H9 (cell line): ENCODE data around the gene CABLES2. TPM values are rescaled to one million over a fixed set of nuclear protein-coding genes. Genes with fewer than 3 reads are reported as not detected.

Experiments used
- DNase-seq: peaks from one replicate; pipeline ENCODE4 v3.0.0-alpha.2; 2017
- H2AFZ ChIP-seq: one replicate; pipeline ENCODE4 v1.6.1; 2013; ENCODE audit warnings: mild to moderate bottlenecking, low read length, control low read depth, moderate library complexity
- H2AK5ac ChIP-seq: 2 replicates; pipeline ENCODE4 v1.6.1; 2013; ENCODE audit warnings: low read length, control low read depth, mixed read lengths; ENCODE audit not compliant: insufficient read length
- H2BK120ac ChIP-seq: one replicate; pipeline ENCODE4 v1.6.1; 2013; ENCODE audit warnings: low read depth, mild to moderate bottlenecking, low read length, control low read depth, inconsistent platforms; ENCODE audit not compliant: poor library complexity, severe bottlenecking
- H2BK12ac ChIP-seq: 2 replicates; pipeline ENCODE4 v1.6.1; 2013; ENCODE audit warnings: low read length, control low read depth, mixed read lengths, low read depth; ENCODE audit not compliant: insufficient read length
- H2BK15ac ChIP-seq: 2 replicates; pipeline ENCODE4 v1.6.1; 2013; ENCODE audit warnings: low read depth, low read length, control low read depth
- H2BK20ac ChIP-seq: one replicate; pipeline ENCODE4 v1.6.1; 2013; ENCODE audit warnings: low read depth, mild to moderate bottlenecking, low read length, control low read depth, inconsistent platforms; ENCODE audit not compliant: poor library complexity, severe bottlenecking
- H2BK5ac ChIP-seq: 2 replicates; pipeline ENCODE4 v1.6.1; 2013; ENCODE audit warnings: low read length, control low read depth, mixed read lengths; ENCODE audit not compliant: insufficient read length
- H3K14ac ChIP-seq: 2 replicates; pipeline ENCODE4 v1.6.1; 2013; ENCODE audit warnings: low read length, control low read depth; ENCODE audit not compliant: insufficient read depth
- H3K18ac ChIP-seq: 2 replicates; pipeline ENCODE4 v1.6.1; 2013; ENCODE audit warnings: low read depth, mild to moderate bottlenecking, mixed read lengths, low read length, control low read depth; ENCODE audit not compliant: insufficient read length
- H3K23ac ChIP-seq: 2 replicates; pipeline ENCODE4 v1.6.1; 2013; ENCODE audit warnings: low read length, control low read depth, mixed read lengths, low read depth; ENCODE audit not compliant: insufficient read length
- H3K23me2 ChIP-seq: 2 replicates; pipeline ENCODE4 v1.6.1; 2013; ENCODE audit warnings: low read depth, mild to moderate bottlenecking, mixed read lengths, low read length, control low read depth; ENCODE audit not compliant: insufficient read length, poor library complexity, severe bottlenecking
- H3K27ac ChIP-seq: 2 replicates; pipeline ENCODE4 v1.5.1; 2013; ENCODE audit warnings: low read length, control low read depth, mixed read lengths, low read depth; ENCODE audit not compliant: insufficient read length
- H3K27me3 ChIP-seq: 2 replicates; pipeline ENCODE4 v1.6.1; 2013; ENCODE audit warnings: low read length, control low read depth, inconsistent platforms; ENCODE audit not compliant: insufficient read depth
- H3K4ac ChIP-seq: 2 replicates; pipeline ENCODE4 v1.6.1; 2013; ENCODE audit warnings: low read depth, mild to moderate bottlenecking, control low read depth, inconsistent platforms, low read length, moderate library complexity
- H3K4me1 ChIP-seq: 2 replicates; pipeline ENCODE4 v1.6.1; 2013; ENCODE audit warnings: low read length, control low read depth, inconsistent platforms; ENCODE audit not compliant: insufficient read depth
- H3K4me2 ChIP-seq: 2 replicates; pipeline ENCODE4 v1.6.1; 2013; ENCODE audit warnings: low read length, control low read depth, mixed read lengths; ENCODE audit not compliant: insufficient read length, insufficient read depth
- H3K56ac ChIP-seq: 2 replicates; pipeline ENCODE4 v1.6.1; 2013; ENCODE audit warnings: low read depth, mild to moderate bottlenecking, mixed read lengths, low read length, control low read depth; ENCODE audit not compliant: insufficient read length
- H3K79me1 ChIP-seq: 2 replicates; pipeline ENCODE4 v1.6.1; 2013; ENCODE audit warnings: low read depth, mild to moderate bottlenecking, moderate library complexity, low read length, control low read depth, inconsistent platforms; ENCODE audit not compliant: insufficient read depth, poor library complexity, severe bottlenecking
- H3K79me2 ChIP-seq: 2 replicates; pipeline ENCODE4 v1.6.1; 2013; ENCODE audit warnings: low read length, control low read depth, inconsistent platforms; ENCODE audit not compliant: insufficient read depth
- H3K9ac ChIP-seq: 2 replicates; pipeline ENCODE4 v1.6.1; 2013; ENCODE audit warnings: low read length, control low read depth, mixed read lengths; ENCODE audit not compliant: insufficient read length; ENCODE audit errors: extremely low read depth
- H3K9me3 ChIP-seq: one replicate; pipeline ENCODE4 v1.6.1; 2013; ENCODE audit warnings: low read depth, low read length, inconsistent platforms; ENCODE audit not compliant: control insufficient read depth
- H3T11ph ChIP-seq: one replicate; pipeline ENCODE4 v1.6.1; 2013; ENCODE audit warnings: mild to moderate bottlenecking, low read length, control low read depth, inconsistent platforms
- H4K20me1 ChIP-seq: one replicate; pipeline ENCODE4 v1.6.1; 2013; ENCODE audit not compliant: control insufficient read depth, insufficient read length, insufficient read depth
- H4K5ac ChIP-seq: 2 replicates; pipeline ENCODE4 v1.6.1; 2013; ENCODE audit warnings: low read depth, mild to moderate bottlenecking, mixed read lengths, low read length, control low read depth; ENCODE audit not compliant: insufficient read length
- H4K8ac ChIP-seq: replicated peaks from 2 replicates; pipeline ENCODE4 v1.6.1; 2013; ENCODE audit warnings: low read length, control low read depth, mixed read lengths, low read depth; ENCODE audit not compliant: insufficient read length
- H4K91ac ChIP-seq: 2 replicates; pipeline ENCODE4 v1.6.1; 2013; ENCODE audit warnings: low read depth, mild to moderate bottlenecking, moderate library complexity, mixed read lengths, low read length, control low read depth; ENCODE audit not compliant: insufficient read length
- H3K27ac Mint-ChIP-seq, 3 experiments: 2 replicates in 2 of 3; 3 replicates in 1 of 3; pipeline ENCODE4 v1.8.0; 2020 to 2021; ENCODE audit warnings: mixed read lengths in 3 of 3, mild to moderate bottlenecking in 1 of 3, moderate library complexity in 1 of 3
- H3K27me3 Mint-ChIP-seq: 2 replicates; pipeline ENCODE4 v1.8.0; 2021; ENCODE audit warnings: low read depth, mild to moderate bottlenecking, moderate library complexity, mixed read lengths
- H3K36me3 Mint-ChIP-seq, 3 experiments: 2 replicates in 2 of 3; 3 replicates in 1 of 3; pipeline ENCODE4 v1.8.0; 2020 to 2021; ENCODE audit warnings: low read depth in 3 of 3, mixed read lengths in 3 of 3; ENCODE audit not compliant: insufficient read depth in 1 of 3
- H3K4me1 Mint-ChIP-seq, 2 experiments: 2 replicates each; pipeline ENCODE4 v1.8.0; 2020; ENCODE audit warnings: mixed read lengths in 2 of 2
- H3K4me3 Mint-ChIP-seq, 2 experiments: 2 replicates in 1 of 2; 3 replicates in 1 of 2; pipeline ENCODE4 v1.8.0; 2020 to 2021; ENCODE audit warnings: mild to moderate bottlenecking in 2 of 2, mixed read lengths in 2 of 2, moderate library complexity in 1 of 2
- H3K9me3 Mint-ChIP-seq, 2 experiments: 2 replicates in 1 of 2; 3 replicates in 1 of 2; pipeline ENCODE4 v1.8.0; 2020; ENCODE audit warnings: mild to moderate bottlenecking in 2 of 2, mixed read lengths in 2 of 2, moderate library complexity in 1 of 2
- CTCF ChIP-seq: fragments of 200-600 bp; sonication (generic); conservative IDR thresholded peaks from 3 replicates; pipeline ENCODE4 v1.8.0; 2021; ENCODE audit warnings: antibody characterized with exemption, mild to moderate bottlenecking
- WGBS: extraction: QIAGEN DNeasy Blood & Tissue Kit; methylation state at CpG from one replicate; pipeline ENCODE4 v1.1.7; 2013; ENCODE audit warnings: missing lambda C conversion rate, low lambda C conversion rate, mixed read lengths; ENCODE audit not compliant: insufficient read length; ENCODE audit errors: extremely low coverage; 5-methylcytosine and 5-hydroxymethylcytosine counted together
- total RNA-seq: library from RNA; stranded (reverse); gene quantifications from 2 replicates; pipeline ENCODE4 v1.2.1, GENCODE V29; 2021

The CABLES2 gene
- total RNA-seq, 1 experiment from 2014 or later: 10.8 TPM

- Histone ChIP-seq H2AK5ac (no peak overlapping the region), H3K14ac (no peak overlapping the region)
- no CpG with 5 or more reads among the region's 17 CpGs for WGBS
Observed at GRCh38 chr20:62453186-62453808, 46.2 kb upstream of the CABLES2 start.

More at GRCh38 chr20:62453186-62453808, 46.2 kb upstream of the CABLES2 start:
- H3K27me3 Mint-ChIP-seq: peaks cover 8% of the 10 kb centered on the region
- Histone ChIP-seq H3K23ac (no peak overlapping the region), H4K20me1 (no peaks in the 10 kb centered on the region), H3K18ac (no peak overlapping the region), H2BK20ac (no peak overlapping the region), H3K79me2 (no peaks in the 10 kb centered on the region), H3K9ac (no peak overlapping the region), H4K5ac (no peak overlapping the region), H2BK120ac (no peak overlapping the region), H3T11ph (no peak overlapping the region), H2AFZ (no peak overlapping the region), H2BK15ac (no peak overlapping the region), H3K4me1 (no peaks in the 10 kb centered on the region), H3K27me3 (no peaks in the 10 kb centered on the region), H3K4me2 (no peak overlapping the region), H3K4ac (no peak overlapping the region), H3K9me3 (no peaks in the 10 kb centered on the region), H2BK5ac (no peak overlapping the region), H4K8ac (no peak overlapping the region), H3K79me1 (no peaks in the 10 kb centered on the region), H3K56ac (no peak overlapping the region), H4K91ac (no peak overlapping the region), H3K27ac (no peak overlapping the region), H3K23me2 (no peaks in the 10 kb centered on the region), H2BK12ac (no peak overlapping the region)
- H3K27ac Mint-ChIP-seq: no peak overlapping the region
- H3K4me1 Mint-ChIP-seq: peaks cover 2 to 16% of the 10 kb centered on the region in 2 experiments; a peak in 3 of 4 replicates
- no peak for DNase-seq
- H3K9me3 Mint-ChIP-seq: no peaks in the 10 kb centered on the region
- H3K4me3 Mint-ChIP-seq: no peak overlapping the region
- no peaks in the 10 kb centered on the region for H3K36me3 Mint-ChIP-seq
- TF ChIP-seq CTCF: no peak
